OCI-LY7 (cell line): ENCODE data around the gene GPC1. TPM values are rescaled to one million over a fixed set of nuclear protein-coding genes. Genes with fewer than 3 reads are reported as not detected.

ENCODE experiments used
- BruUV-seq: library from RNA; stranded (reverse); fragments of 400-500 nt; replicated peaks from 2 replicates; lab custom pipeline; 2021; lab: Mats Ljungman, UMichigan
- CTCF ChIA-PET: fragments of 300-600 bp; sonication (Branson Sonifier 250); formaldehyde crosslinking; loops from one replicate; lab custom pipeline; 2022; ENCODE audit warnings: antibody characterized with exemption; ENCODE audit not compliant: unreplicated experiment; lab: Charles Lee
- POLR2A ChIA-PET: fragments of 300-600 bp; sonication (Branson Sonifier 250); formaldehyde crosslinking; loops from one replicate; lab custom pipeline; 2022; ENCODE audit warnings: antibody characterized with exemption; lab: Charles Lee
- DNase-seq: peaks from one replicate; pipeline ENCODE4 v3.0.0-alpha.2; 2015; ENCODE audit warnings: low spot score
- H2AFZ ChIP-seq: fragments of 200-600 bp; sonication (generic), shearing (Covaris generic); 2 replicates; pipeline ENCODE4 v1.6.1; 2014; ENCODE audit warnings: mild to moderate bottlenecking, antibody characterized with exemption, low read length, moderate library complexity
- H3K27ac ChIP-seq: fragments of 200-600 bp; sonication (generic); 2 replicates; pipeline ENCODE4 v1.5.1; 2014; ENCODE audit warnings: mixed run types, low read depth, mild to moderate bottlenecking, moderate library complexity, low read length, inconsistent platforms; ENCODE audit not compliant: poor library complexity, severe bottlenecking
- H3K36me3 ChIP-seq: fragments of 200-600 bp; sonication (generic); 2 replicates; pipeline ENCODE4 v1.6.1; 2014; ENCODE audit warnings: mild to moderate bottlenecking, antibody characterized with exemption, low read length, moderate library complexity, mixed read lengths; ENCODE audit not compliant: insufficient read depth
- H3K4me1 ChIP-seq: fragments of 200-600 bp; sonication (generic); 2 replicates; pipeline ENCODE4 v1.5.1; 2014; ENCODE audit warnings: mild to moderate bottlenecking, low read length; ENCODE audit not compliant: insufficient read depth, poor library complexity, severe bottlenecking
- H3K4me2 ChIP-seq: fragments of 200-600 bp; sonication (generic); 2 replicates; pipeline ENCODE4 v1.6.1; 2014; ENCODE audit warnings: mild to moderate bottlenecking, low read length
- H3K4me3 ChIP-seq: fragments of 200-600 bp; sonication (generic); 2 replicates; pipeline ENCODE4 v1.5.1; 2014; ENCODE audit warnings: mild to moderate bottlenecking, low read depth, low read length; ENCODE audit not compliant: poor library complexity, severe bottlenecking
- H3K79me2 ChIP-seq: fragments of 200-600 bp; sonication (generic); 2 replicates; pipeline ENCODE4 v1.6.1; 2016; ENCODE audit warnings: low read depth, mild to moderate bottlenecking, low read length, moderate library complexity, mixed read lengths; ENCODE audit not compliant: insufficient read depth
- H3K9me2 ChIP-seq: fragments of 200-600 bp; sonication (generic); 2 replicates; pipeline ENCODE4 v1.6.1; 2016; ENCODE audit warnings: mild to moderate bottlenecking, low read length, mixed read lengths; ENCODE audit not compliant: insufficient read depth
- H3K9me3 ChIP-seq: fragments of 200-600 bp; sonication (generic); 2 replicates; pipeline ENCODE4 v1.6.1; 2014; ENCODE audit warnings: mild to moderate bottlenecking, mixed run types, low read length, mixed read lengths
- H4K20me1 ChIP-seq: fragments of 200-600 bp; sonication (generic); 2 replicates; pipeline ENCODE4 v1.6.1; 2014; ENCODE audit warnings: mild to moderate bottlenecking, antibody characterized with exemption, low read length, moderate library complexity, mixed read lengths; ENCODE audit not compliant: insufficient read depth
- CTCF ChIP-seq: fragments of 200-600 bp; sonication (generic); conservative IDR thresholded peaks from 2 replicates; pipeline ENCODE4 v1.5.1; 2014; ENCODE audit warnings: mild to moderate bottlenecking, antibody characterized with exemption, low read length, moderate library complexity, mixed read lengths
- EZH2phosphoT487 ChIP-seq: fragments of 200-600 bp; sonication (generic); IDR thresholded peaks from 2 replicates; pipeline ENCODE4 v1.6.1; 2018; ENCODE audit warnings: low read depth, borderline replicate concordance, mild to moderate bottlenecking, mixed run types, antibody characterized with exemption, low read length, moderate library complexity, mixed read lengths
- intact Hi-C: fragments of 100-400 bp; cut with micrococcal nuclease; formaldehyde crosslinking; loops from one replicate; pipeline ENCODE4 v1.10.0; 2022; ENCODE audit not compliant: unreplicated experiment
- total RNA-seq, 2 experiments: library from RNA; depleted of rRNA in 1 of 2; stranded (reverse); fragments of >200 nt in 1 of 2; shearing (Covaris generic) in 1 of 2; gene quantifications; 2 replicates each; pipeline ENCODE4 v1.2.3, GENCODE V29; 2014 to 2022

The GPC1 gene
- total RNA-seq, 2 experiments from 2014 or later: 2.4 to 4.0 TPM

GRCh38 chr2:240424341-240425235 lies 10.9 kb upstream of the GPC1 start:
- Histone ChIP-seq H4K20me1 (no peaks in the 10 kb centered on the region), H3K9me3 (no peaks in the 10 kb centered on the region), H3K36me3 (no peaks in the 10 kb centered on the region), H3K4me3 (no peak overlapping the region), H3K27ac (no peak overlapping the region), H3K4me2 (no peak overlapping the region), H2AFZ (no peak overlapping the region), H3K79me2 (no peaks in the 10 kb centered on the region), H3K4me1 (no peaks in the 10 kb centered on the region), H3K9me2 (no peaks in the 10 kb centered on the region)
- ChIA-PET POLR2A (interaction anchor here (0.5 kb wide), 1 partner anchor 306 kb away, joined by 3 read pairs; no protein-coding TSS in a partner anchor), CTCF (no interaction called here)
- BruUV-seq: no TSS peak
- TF ChIP-seq EZH2phosphoT487: no peak
- TF ChIP-seq CTCF: no peak
- intact Hi-C loops: no loop called here
- no peak for DNase-seq

GRCh38 chr2:240425236-240425615 lies 10.2 kb upstream of the GPC1 start:
- no TSS peak for BruUV-seq
- Histone ChIP-seq H3K4me2 (no peak overlapping the region), H3K36me3 (no peaks in the 10 kb centered on the region), H3K9me3 (no peaks in the 10 kb centered on the region), H4K20me1 (no peaks in the 10 kb centered on the region), H3K4me1 (no peaks in the 10 kb centered on the region), H3K4me3 (no peak overlapping the region), H3K79me2 (no peaks in the 10 kb centered on the region), H2AFZ (no peak overlapping the region), H3K27ac (no peak overlapping the region), H3K9me2 (no peaks in the 10 kb centered on the region)
- intact Hi-C loops: no loop called here
- ChIA-PET POLR2A (interaction anchor here (0.6 kb wide), 1 partner anchor 432 kb away, joined by 6 read pairs; no protein-coding TSS in a partner anchor), CTCF (no interaction called here)
- no peak for TF ChIP-seq CTCF
- no peak for TF ChIP-seq EZH2phosphoT487
- DNase-seq: no peak

- H3K4me3 ChIP-seq: no peak overlapping the region
- CTCF ChIA-PET: no interaction called here
- H3K9me3 ChIP-seq: no peaks in the 10 kb centered on the region
- no peak overlapping the region for H3K27ac ChIP-seq
- H3K4me1 ChIP-seq: no peaks in the 10 kb centered on the region
- TF ChIP-seq EZH2phosphoT487: no peak
- TF ChIP-seq CTCF: no peak
- no TSS peak for BruUV-seq
- H3K79me2 ChIP-seq: no peaks in the 10 kb centered on the region
- H3K9me2 ChIP-seq: no peaks in the 10 kb centered on the region
- intact Hi-C loops: no loop called here
- H3K4me2 ChIP-seq: no peak overlapping the region
- POLR2A ChIA-PET: interaction anchor here (0.6 kb wide), 1 partner anchor 432 kb away, joined by 6 read pairs; no protein-coding TSS in a partner anchor
- no peak overlapping the region for H2AFZ ChIP-seq
- H4K20me1 ChIP-seq: no peaks in the 10 kb centered on the region
- H3K36me3 ChIP-seq: no peaks in the 10 kb centered on the region
- no peak for DNase-seq
Measured at GRCh38 chr2:240425697-240426096, 9.8 kb upstream of the GPC1 start.
